Measurements from ENCODE around the gene GPAT3.
"Not testable (repeated sequence)": the region's sequence is repeated elsewhere in the genome, so short reads cannot be mapped to it uniquely, and the experiment has no call there.

GPAT3 gene

GRCh38 chr4:83552924-83553323 lies 17.0 kb downstream of the GPAT3 start:
- peak; percentile 63 for DNase-seq

- DNase-seq, result no peak
Observed at GRCh38 chr4:83556006-83556707, 20.2 kb downstream of the GPAT3 start.

- no peak for DNase-seq
Observed at GRCh38 chr4:83556816-83557215, 20.9 kb downstream of the GPAT3 start.

- no peak for DNase-seq
Observed at GRCh38 chr4:83558059-83558653, 22.2 kb downstream of the GPAT3 start.

- peak; percentile 47 for DNase-seq
Observed at GRCh38 chr4:83558680-83559079, 22.8 kb downstream of the GPAT3 start.

- DNase-seq, result no peak
Observed at GRCh38 chr4:83560523-83560922, 24.6 kb downstream of the GPAT3 start.

- peak; percentile 64 for DNase-seq
Observed at GRCh38 chr4:83561381-83561780, 25.5 kb downstream of the GPAT3 start.

GRCh38 chr4:83563998-83564397 lies 28.1 kb downstream of the GPAT3 start:
- DNase-seq, result no peak

- DNase-seq, result no peak
Observed at GRCh38 chr4:83568062-83568461, 32.2 kb downstream of the GPAT3 start.

GRCh38 chr4:83569429-83569828 lies 33.5 kb downstream of the GPAT3 start:
- DNase-seq, result no peak

- DNase-seq, result no peak
Observed at GRCh38 chr4:83569987-83570386, 34.1 kb downstream of the GPAT3 start.

- DNase-seq, result no peak
Observed at GRCh38 chr4:83572848-83573247, 36.9 kb downstream of the GPAT3 start.

- DNase-seq, result no peak
Observed at GRCh38 chr4:83574247-83574646, 38.3 kb downstream of the GPAT3 start.

GRCh38 chr4:83576237-83576636 lies 40.3 kb downstream of the GPAT3 start:
- not testable (repeated sequence) for DNase-seq

- no peak for DNase-seq
Observed at GRCh38 chr4:83581411-83582288, 45.7 kb downstream of the GPAT3 start.

- DNase-seq, result no peak
Observed at GRCh38 chr4:83582289-83582785, 46.4 kb downstream of the GPAT3 start.

- no peak for DNase-seq
Observed at GRCh38 chr4:83585982-83586508, 50.1 kb downstream of the GPAT3 start.

GRCh38 chr4:83589279-83589678 lies 53.4 kb downstream of the GPAT3 start:
- no peak for DNase-seq

GRCh38 chr4:83591056-83591455 lies 55.1 kb downstream of the GPAT3 start:
- no peak for DNase-seq

- DNase-seq, result no peak
Observed at GRCh38 chr4:83591730-83592129, 55.8 kb downstream of the GPAT3 start.

GRCh38 chr4:83599183-83599582 lies 63.3 kb downstream of the GPAT3 start:
- peak; percentile 25 for DNase-seq

GRCh38 chr4:83603129-83603528 lies 67.2 kb downstream of the GPAT3 start:
- DNase-seq, result no peak

GRCh38 chr4:83604321-83604720 lies 68.4 kb downstream of the GPAT3 start:
- no peak for DNase-seq

Data from activated CD4-positive, alpha-beta T cell treated with anti-CD3 and anti-CD28 coated beads, Interleukin-2, Interleukin-6, amounts not matched to agents 100 ng/mL and 50 ng/mL, durations not matched to agents 16 hours and 8 hours (primary cell).